A673 (cell line): Measurements from ENCODE around the gene NUP88.
A peak's percentile ranks its signal among the peaks of the same experiment; 100 is the strongest.

Experiments used
- EZH2 ChIP-seq: fragments of 200-600 bp; sonication (generic); IDR thresholded peaks from 2 replicates; pipeline ENCODE4 v1.6.1; 2017; ENCODE audit warnings: borderline replicate concordance, low read depth, mild to moderate bottlenecking, mixed read lengths, antibody characterized with exemption, low read length; ENCODE audit not compliant: poor library complexity, severe bottlenecking
- TF ChIP-seq, protein P1 (sequence below): fragments of 300-800, 200-600 bp; sonication (generic); conservative IDR thresholded peaks from 2 replicates; pipeline ENCODE4 v1.5.1; 2017; ENCODE audit warnings: low read depth, mild to moderate bottlenecking, antibody characterized with exemption, low read length, moderate library complexity, mixed read lengths

DNA sequence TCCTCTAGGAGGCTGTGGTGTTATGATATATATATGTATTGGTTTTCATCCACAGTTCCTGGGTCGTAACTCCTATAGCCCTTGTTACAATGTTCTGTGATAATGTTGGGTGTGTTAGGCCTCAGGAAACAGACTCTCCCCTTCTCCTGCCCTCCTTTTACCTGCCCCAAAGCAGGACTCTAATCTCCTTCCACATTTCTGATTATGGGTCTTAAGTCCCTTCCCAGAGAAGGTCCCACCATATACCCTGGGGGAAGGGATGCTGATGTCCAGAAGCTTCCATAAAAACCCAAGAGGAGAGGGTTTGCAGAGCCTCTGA lies 19.9 kb upstream of the NUP88 start:
- TF ChIP-seq, protein P1, sequence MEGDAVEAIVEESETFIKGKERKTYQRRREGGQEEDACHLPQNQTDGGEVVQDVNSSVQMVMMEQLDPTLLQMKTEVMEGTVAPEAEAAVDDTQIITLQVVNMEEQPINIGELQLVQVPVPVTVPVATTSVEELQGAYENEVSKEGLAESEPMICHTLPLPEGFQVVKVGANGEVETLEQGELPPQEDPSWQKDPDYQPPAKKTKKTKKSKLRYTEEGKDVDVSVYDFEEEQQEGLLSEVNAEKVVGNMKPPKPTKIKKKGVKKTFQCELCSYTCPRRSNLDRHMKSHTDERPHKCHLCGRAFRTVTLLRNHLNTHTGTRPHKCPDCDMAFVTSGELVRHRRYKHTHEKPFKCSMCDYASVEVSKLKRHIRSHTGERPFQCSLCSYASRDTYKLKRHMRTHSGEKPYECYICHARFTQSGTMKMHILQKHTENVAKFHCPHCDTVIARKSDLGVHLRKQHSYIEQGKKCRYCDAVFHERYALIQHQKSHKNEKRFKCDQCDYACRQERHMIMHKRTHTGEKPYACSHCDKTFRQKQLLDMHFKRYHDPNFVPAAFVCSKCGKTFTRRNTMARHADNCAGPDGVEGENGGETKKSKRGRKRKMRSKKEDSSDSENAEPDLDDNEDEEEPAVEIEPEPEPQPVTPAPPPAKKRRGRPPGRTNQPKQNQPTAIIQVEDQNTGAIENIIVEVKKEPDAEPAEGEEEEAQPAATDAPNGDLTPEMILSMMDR = peak; percentile 20; the same call in 1 of the 2 replicates
- TF ChIP-seq EZH2 = no peak
